GM18505 (cell line): ENCODE data around the gene SLC6A9.

ENCODE experiments used
- ATAC-seq: cut with Tn5 transposase; IDR thresholded peaks from one replicate; pipeline ENCODE4 v1.9.1; 2021; ENCODE audit not compliant: unreplicated experiment
- POLR2A ChIP-seq: IDR thresholded peaks from 4 replicates; pipeline ENCODE4 v1.6.1; 2011; ENCODE audit warnings: borderline replicate concordance; ENCODE audit not compliant: insufficient read depth, insufficient read length; ENCODE audit errors: extremely low read depth

SLC6A9 gene

DNA sequence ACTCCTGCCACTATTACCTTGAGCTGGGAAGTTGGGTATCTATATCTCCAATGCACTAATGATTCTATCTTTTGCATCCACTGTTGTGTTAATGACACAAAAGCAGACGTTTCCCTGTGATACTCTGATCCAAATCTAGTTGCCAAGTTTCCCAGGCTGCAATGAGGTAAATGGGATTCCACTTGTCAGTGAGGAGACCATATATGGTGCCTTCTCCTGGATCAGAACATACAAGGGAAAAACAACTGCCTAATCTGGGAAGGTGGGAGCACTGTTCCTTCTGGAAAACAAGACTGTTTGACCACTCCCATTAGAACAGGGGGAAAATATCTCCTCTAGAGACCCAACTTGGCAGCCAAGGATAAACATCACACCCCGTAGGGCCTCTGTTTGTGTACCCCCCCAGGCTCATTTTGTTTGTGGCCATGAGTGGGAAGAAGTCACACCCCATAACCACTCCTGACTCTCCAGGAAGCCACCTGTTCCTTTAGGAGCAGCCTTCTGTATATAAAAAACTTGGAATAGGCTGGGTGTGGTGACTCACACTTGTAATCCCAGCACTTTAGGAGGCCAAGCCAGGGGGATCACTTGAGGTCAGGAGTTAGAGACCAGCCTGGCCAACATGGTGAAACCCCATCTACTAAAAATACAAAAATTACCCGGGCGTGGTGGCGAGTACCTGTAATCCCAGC is 28.5 kb upstream of the SLC6A9 start:
- ATAC-seq = no peak
- no peak for TF ChIP-seq POLR2A

DNA sequence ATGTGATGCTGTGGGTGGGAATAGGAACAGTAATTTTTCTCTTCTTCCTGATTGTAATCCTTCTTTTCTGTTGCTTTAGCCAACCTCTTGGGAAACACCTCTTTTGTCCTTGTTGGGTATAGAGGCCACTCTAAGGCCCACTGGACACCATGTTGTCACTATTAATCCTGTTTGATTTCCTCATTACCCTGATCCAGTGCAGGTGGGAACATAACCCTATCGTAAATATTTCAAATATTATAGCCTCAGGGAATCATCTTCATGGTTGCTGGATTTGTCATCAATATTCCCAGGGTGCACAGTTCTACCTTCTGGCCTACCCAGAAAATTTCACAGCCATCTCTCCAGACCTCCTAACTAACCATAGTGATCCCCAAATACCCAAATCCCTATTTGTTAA is 27.9 kb upstream of the SLC6A9 start:
- TF ChIP-seq POLR2A = no peak
- no peak for ATAC-seq

DNA sequence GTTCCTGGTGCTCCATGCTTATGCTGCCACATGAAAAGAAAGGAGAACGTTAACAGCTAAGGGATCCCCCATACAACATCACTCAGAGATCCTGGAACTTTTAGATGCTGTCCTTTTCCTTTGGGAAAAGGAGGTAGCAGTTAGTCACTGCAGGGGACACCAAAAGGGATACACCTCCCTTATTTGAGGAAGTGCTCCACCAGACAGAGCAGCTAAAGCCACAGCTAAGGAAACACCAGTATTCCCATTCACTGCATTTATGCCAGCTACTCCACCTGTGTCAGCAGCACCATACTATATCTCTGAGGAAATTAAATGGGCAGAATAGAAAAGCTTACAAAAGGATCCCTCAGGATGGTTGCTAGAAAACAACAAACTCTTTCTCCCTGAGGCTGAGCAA is 26.0 kb upstream of the SLC6A9 start:
- no peak for TF ChIP-seq POLR2A
- ATAC-seq = no peak

- no peak for ATAC-seq
- no peak for TF ChIP-seq POLR2A
Measured at GRCh38 chr1:44053394-44053793, 22.1 kb upstream of the SLC6A9 start.

GRCh38 chr1:44050261-44050660 is 19.0 kb upstream of the SLC6A9 start:
- no peak for ATAC-seq
- no peak for TF ChIP-seq POLR2A

- no peak for ATAC-seq
- no peak for TF ChIP-seq POLR2A
Measured at GRCh38 chr1:44049839-44050238, 18.6 kb upstream of the SLC6A9 start.

- no peak for ATAC-seq
- TF ChIP-seq POLR2A = no peak
Measured at GRCh38 chr1:44048532-44049215, 17.4 kb upstream of the SLC6A9 start.

DNA sequence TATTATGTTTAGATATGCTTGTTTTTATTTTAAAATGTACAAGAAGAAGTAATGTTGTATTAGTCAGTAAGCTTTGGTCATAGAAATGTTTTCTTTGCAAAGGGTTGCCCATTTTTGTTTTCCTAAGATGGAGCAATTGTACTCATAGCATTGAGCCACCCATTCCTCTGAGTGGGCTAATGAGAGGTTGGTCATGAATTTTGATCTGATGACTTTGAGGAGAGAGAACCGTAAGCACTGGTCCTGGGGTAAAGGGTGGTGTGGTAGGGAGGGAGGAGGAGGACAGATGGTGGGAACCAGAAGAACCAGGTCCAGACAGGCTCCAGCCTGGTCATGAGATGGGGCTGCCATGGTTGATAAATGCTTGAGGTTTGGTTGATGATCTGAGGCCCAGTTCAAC is 15.9 kb upstream of the SLC6A9 start:
- ATAC-seq = no peak

DNA sequence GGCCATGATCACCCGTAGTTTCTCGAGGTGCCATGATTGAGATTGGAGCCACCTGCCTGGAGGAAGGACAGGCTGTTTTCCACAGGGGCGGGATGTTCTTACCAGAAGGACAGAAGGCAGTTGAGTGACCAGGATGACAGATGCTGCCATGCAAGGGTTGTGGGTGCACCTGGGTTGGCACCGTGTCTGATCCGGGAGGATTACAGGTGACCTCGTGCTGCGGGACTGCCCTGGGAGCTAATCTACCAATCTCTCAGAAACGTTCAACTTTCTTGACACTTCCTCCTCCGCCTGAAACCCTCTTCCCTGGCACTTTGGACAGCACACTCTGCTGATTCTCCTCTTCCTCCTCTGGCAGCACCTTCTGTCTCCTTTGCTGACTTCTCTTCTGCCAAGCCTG is 13.8 kb upstream of the SLC6A9 start:
- ATAC-seq = no peak

More for the DNA sequence above, 15.9 kb upstream of the SLC6A9 start:
- TF ChIP-seq POLR2A = no peak

DNA sequence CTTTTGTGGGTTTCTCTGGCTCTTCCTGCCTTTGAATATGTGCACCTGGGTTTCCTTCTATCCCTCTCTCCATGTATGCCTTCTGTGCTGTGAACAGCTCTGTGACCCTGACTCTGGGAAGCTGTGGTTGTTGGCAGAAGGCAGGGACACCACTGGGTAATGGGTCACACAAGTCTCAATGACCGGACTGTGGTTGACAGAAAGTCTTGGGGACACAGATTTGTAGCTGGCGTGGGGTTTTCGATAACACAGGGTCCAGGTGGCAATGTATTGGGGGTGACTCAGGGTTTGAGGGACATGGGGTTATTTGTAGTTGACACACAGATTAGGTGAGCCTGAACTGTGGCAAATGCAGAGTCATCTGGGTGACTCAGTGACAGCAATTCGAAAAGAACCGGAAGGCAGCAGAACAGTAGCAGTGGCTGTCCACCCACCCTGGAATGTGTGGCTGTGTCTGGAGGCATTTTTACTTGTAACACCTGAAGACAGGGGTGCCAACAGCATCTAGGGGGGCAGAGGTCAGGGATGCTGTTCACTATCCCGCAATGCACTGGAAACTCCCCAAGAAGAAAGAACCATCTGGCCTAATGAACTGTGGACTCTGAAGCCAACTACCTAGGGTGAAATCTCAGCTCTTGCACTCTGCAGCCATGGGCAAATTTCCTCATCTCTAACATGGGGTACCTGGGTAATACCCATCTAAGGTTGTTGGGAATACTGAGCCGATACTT is 13.0 kb upstream of the SLC6A9 start:
- no peak for ATAC-seq
- no peak for TF ChIP-seq POLR2A

More for the DNA sequence above, 13.8 kb upstream of the SLC6A9 start:
- TF ChIP-seq POLR2A = no peak

DNA sequence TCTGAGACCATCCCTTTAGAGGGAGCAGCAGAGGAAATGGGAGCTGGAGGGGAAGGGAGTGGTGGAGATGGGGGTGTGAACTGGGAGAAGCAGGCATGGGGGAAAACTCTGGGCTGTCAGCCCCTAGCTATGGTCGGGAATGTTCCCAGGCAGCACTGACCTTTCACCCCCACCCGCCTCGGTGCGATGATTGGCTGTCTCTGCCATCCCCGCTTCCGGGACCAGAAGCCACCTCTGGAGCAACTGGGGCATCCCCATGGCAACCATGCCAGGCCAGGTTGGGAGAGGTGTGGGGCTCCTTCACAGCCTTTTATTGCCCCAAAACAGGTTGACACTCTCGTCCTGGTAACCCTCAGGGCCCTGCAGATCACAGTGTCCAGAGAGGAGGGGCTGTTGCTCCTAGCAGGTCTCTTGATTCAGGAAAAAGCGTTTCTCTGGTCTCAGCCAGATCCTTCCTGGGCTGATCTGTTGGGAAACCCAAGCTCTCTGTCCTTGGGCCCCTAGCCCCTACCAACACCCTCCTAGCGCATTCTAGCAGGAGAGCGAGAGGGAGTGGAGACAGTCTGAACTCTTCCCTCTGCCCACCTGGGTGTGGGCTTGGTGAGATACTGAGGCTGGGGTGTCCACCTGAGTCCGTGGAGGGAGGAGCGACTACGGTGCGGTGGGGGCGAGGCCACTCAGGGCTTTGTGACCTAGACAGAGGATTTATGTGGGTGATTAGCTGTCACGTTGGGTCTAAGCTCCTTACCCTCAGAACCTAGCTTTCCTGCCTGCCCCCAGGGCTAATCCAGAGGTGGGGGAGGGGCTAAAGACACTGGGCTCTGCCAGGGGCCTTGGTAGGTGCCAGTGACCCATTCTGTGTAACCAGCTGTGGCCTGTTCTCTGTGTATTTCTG is 12.2 kb upstream of the SLC6A9 start:
- TF ChIP-seq POLR2A = no peak
- no peak for ATAC-seq

GRCh38 chr1:44040846-44041245 is 9.6 kb upstream of the SLC6A9 start:
- no peak for ATAC-seq
- TF ChIP-seq POLR2A = no peak

DNA sequence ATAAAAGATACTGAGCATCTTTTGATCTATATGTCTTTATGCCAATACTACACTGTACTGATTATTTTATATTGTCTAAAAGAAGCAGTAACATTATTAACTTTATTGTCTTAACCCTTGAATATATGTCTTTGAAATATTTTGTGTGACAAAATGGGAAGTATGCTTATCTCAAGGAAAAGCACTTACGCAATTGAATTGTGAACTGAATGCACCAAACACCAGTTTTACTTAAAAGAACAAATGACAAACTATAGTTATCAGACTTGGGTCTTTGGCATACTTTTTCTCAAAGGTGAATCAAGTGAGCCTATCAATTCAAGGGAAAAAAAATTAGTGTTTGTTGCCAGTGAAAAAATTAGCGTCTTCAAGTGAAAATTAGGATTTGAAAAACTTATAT is 9.2 kb upstream of the SLC6A9 start:
- no peak for TF ChIP-seq POLR2A
- no peak for ATAC-seq
